Upper lobe of left lung (tissue), 6 donors: Measurements from ENCODE around the gene GAP43. TPM values are rescaled to one million over a fixed set of nuclear protein-coding genes. Genes with fewer than 3 reads are reported as not detected.

Experiments
- ATAC-seq, 2 donors: fragments of 200-7000 bp; cut with Tn5 transposase; one replicate each; pipeline ENCODE4 v1.9.1; 2022; ENCODE audit warnings: mild to moderate bottlenecking in 2 of 2, moderate library complexity in 2 of 2; ENCODE audit not compliant: low FRiP score in 2 of 2
- DNase-seq, 2 donors: peaks; one replicate each; pipeline ENCODE4 v3.0.0-alpha.2; 2019 to 2020
- H3K27ac ChIP-seq, 4 donors: fragments of 200-600 bp; sonication (generic); one replicate each; pipeline ENCODE4 v1.5.1; 2016 to 2019
- H3K27me3 ChIP-seq, 4 donors: fragments of 200-600 bp; sonication (generic); one replicate each; pipeline ENCODE4 v1.5.1; 2017 to 2019
- H3K36me3 ChIP-seq, 4 donors: fragments of 200-600 bp; sonication (generic); one replicate each; pipeline ENCODE4 v1.5.1; 2016 to 2019
- H3K4me1 ChIP-seq, 4 donors: fragments of 200-600 bp; sonication (generic); one replicate each; pipeline ENCODE4 v1.5.1; 2018 to 2019
- H3K4me3 ChIP-seq, 4 donors: fragments of 200-600 bp; sonication (generic); one replicate each; pipeline ENCODE4 v1.5.1; 2017 to 2019; ENCODE audit warnings: mild to moderate bottlenecking in 2 of 4, moderate library complexity in 1 of 4
- H3K9me3 ChIP-seq, 4 donors: fragments of 200-600 bp; sonication (generic); one replicate each; pipeline ENCODE4 v1.5.1; 2018 to 2019
- CTCF ChIP-seq, 6 experiments: fragments of 450-650 bp in 4 of 6; fragments of 200-600 bp in 2 of 6; sonication (generic) in 2 of 6; IDR thresholded peaks; one replicate each; pipeline ENCODE4 v1.5.1; 2016 to 2019; ENCODE audit warnings: antibody characterized with exemption in 6 of 6
- EP300 ChIP-seq, 4 donors: sonication (generic); formaldehyde crosslinking; IDR thresholded peaks; one replicate each; pipeline ENCODE4 v1.5.1; 2017; ENCODE audit warnings: antibody characterized with exemption in 4 of 4, control low read depth in 2 of 4
- POLR2A ChIP-seq, 4 donors: fragments of 450-650 bp; IDR thresholded peaks; one replicate each; pipeline ENCODE4 v1.5.1; 2016 to 2017; ENCODE audit warnings: antibody characterized with exemption in 4 of 4, mild to moderate bottlenecking in 2 of 4
- POLR2AphosphoS5 ChIP-seq, 2 donors: sonication (generic); formaldehyde crosslinking; IDR thresholded peaks; one replicate each; pipeline ENCODE4 v1.5.1; 2017; ENCODE audit warnings: antibody characterized with exemption in 2 of 2
- WGBS, 2 donors: methylation state at CpG; one replicate each; pipeline ENCODE4 v1.1.5; 2017 to 2018; 5-methylcytosine and 5-hydroxymethylcytosine counted together
- total RNA-seq, 6 donors: library from RNA; depleted of rRNA in 4 of 6; stranded (reverse); fragments of >200 nt in 4 of 6; gene quantifications; one replicate each; pipeline versions ENCODE4 v1.1.0 to v1.2.1, GENCODE V29; 2016 to 2021
- donor health status: DM: no; HTN: no; CAD: no; lungs with moderate emphysema.
- donor health status: DM: no; HTN: yes; CAD: no; lungs with severe emphysema.

GAP43 gene
- total RNA-seq, 6 donors from 2014 or later, result 0.13 TPM; not detected in 5

GRCh38 chr3:115683773-115684172 lies 60.5 kb downstream of the GAP43 start:
- H3K9me3 ChIP-seq, result no peaks in the 10 kb centered on the region
- ATAC-seq, result no peak
- no peaks in the 10 kb centered on the region for H3K36me3 ChIP-seq
- no peaks in the 10 kb centered on the region for H3K27me3 ChIP-seq
- no peaks in the 10 kb centered on the region for H3K4me1 ChIP-seq
- no peak overlapping the region for H3K4me3 ChIP-seq
- TF ChIP-seq POLR2A (IDR thresholded peaks at IDR 0.05) (no peak), CTCF (IDR thresholded peaks at IDR 0.05) (no peak), EP300 (IDR thresholded peaks at IDR 0.05) (no peak), POLR2AphosphoS5 (IDR thresholded peaks at IDR 0.05) (no peak)
- no peak for DNase-seq
- no peak overlapping the region for H3K27ac ChIP-seq
- 84 to 89% methylated on average over 3 of the region's 3 CpGs for WGBS, 2 donors

DNA sequence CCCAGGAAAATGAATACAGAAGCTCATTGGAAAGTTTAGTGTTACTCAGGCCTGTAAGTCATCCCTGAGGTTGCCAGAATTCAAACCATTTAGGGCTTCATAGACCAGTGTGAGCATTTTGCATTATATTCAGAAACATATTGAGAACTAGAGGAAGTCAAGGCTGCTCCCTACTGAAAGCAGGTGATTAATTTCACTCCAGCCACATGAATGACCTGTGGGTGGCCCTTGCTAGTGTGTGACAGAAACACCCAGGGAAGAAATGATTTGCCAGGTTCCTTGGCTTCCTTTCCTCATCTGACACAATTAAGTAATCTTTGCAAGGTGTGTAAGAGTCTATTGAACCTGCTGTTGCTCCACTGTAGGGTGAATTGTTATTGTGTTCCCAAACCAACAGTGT lies 61.8 kb downstream of the GAP43 start:
- Histone ChIP-seq H3K27me3 (no peaks in the 10 kb centered on the region), H3K9me3 (no peaks in the 10 kb centered on the region), H3K36me3 (no peaks in the 10 kb centered on the region), H3K4me3 (no peak overlapping the region), H3K4me1 (no peaks in the 10 kb centered on the region), H3K27ac (no peak overlapping the region)
- no peak for ATAC-seq
- TF ChIP-seq CTCF (IDR thresholded peaks at IDR 0.05), result no peak
- no peak for TF ChIP-seq POLR2AphosphoS5 (IDR thresholded peaks at IDR 0.05)
- no peak for TF ChIP-seq POLR2A (IDR thresholded peaks at IDR 0.05)
- TF ChIP-seq EP300 (IDR thresholded peaks at IDR 0.05), result no peak
- no peak for DNase-seq

DNA sequence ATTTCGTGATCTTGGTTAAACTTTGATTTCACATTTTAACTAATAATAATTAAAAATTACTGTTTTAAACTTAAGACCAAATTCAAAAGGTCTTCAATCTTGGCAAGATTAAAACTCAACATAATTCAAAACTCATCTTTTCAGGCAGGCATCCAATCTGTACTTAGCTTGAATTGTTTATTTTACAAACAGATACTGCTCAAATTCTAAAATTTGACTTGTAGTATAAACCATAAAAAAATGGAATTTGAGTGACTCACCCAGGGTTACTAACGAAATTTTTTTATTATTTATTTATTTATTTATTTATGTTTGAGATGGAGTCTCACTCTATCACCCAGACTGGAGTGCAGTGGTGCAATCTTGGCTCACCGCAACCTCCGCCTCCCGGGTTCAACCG lies 64.4 kb downstream of the GAP43 start:
- 92 to 94% methylated on average over 6 of the region's 6 CpGs for WGBS, 2 donors
- Histone ChIP-seq H3K9me3 (no peaks in the 10 kb centered on the region), H3K27me3 (no peaks in the 10 kb centered on the region), H3K27ac (no peak overlapping the region), H3K4me3 (no peak overlapping the region), H3K36me3 (no peaks in the 10 kb centered on the region), H3K4me1 (peaks cover 0 to 3% (median 0%) of the 10 kb centered on the region in 4 donors)
- DNase-seq, result no peak
- ATAC-seq, result no peak
- no peak for TF ChIP-seq POLR2A (IDR thresholded peaks at IDR 0.05)
- no peak for TF ChIP-seq POLR2AphosphoS5 (IDR thresholded peaks at IDR 0.05)
- TF ChIP-seq CTCF (IDR thresholded peaks at IDR 0.05), result no peak
- no peak for TF ChIP-seq EP300 (IDR thresholded peaks at IDR 0.05)

DNA sequence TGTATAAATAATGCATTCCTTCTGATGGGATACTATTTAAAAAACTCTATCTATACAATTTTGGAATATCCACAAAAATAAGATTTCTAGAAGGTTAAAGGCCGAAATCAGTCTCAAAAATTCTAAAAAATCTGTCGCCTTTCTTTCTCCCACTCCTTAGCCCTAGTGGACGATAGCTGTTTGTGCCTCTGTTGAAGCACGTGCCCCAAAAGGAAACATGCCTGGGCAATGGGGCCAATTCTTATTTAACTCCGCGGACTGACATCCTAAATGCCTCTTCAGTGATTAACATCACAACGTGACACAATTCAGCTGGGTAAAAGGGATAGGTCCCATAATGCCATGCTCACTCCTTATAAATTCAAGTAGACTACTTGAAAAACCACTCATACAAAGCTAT lies 65.1 kb downstream of the GAP43 start:
- Histone ChIP-seq H3K36me3 (no peaks in the 10 kb centered on the region), H3K27ac (no peak overlapping the region), H3K27me3 (no peaks in the 10 kb centered on the region), H3K4me1 (peaks cover 0 to 7% (median 0%) of the 10 kb centered on the region in 4 donors), H3K4me3 (no peak overlapping the region), H3K9me3 (no peaks in the 10 kb centered on the region)
- no peak for ATAC-seq
- WGBS, 2 donors, result 77 to 80% methylated on average over 7 of the region's 7 CpGs
- no peak for DNase-seq
- TF ChIP-seq POLR2A (IDR thresholded peaks at IDR 0.05), result no peak
- TF ChIP-seq CTCF (IDR thresholded peaks at IDR 0.05), result no peak
- no peak for TF ChIP-seq POLR2AphosphoS5 (IDR thresholded peaks at IDR 0.05)
- no peak for TF ChIP-seq EP300 (IDR thresholded peaks at IDR 0.05)

GRCh38 chr3:115689928-115690327 lies 66.6 kb downstream of the GAP43 start:
- DNase-seq (no peak), ATAC-seq (no peak)
- Histone ChIP-seq H3K27me3 (no peaks in the 10 kb centered on the region), H3K9me3 (no peaks in the 10 kb centered on the region), H3K4me1 (peaks cover 0 to 7% (median 0%) of the 10 kb centered on the region in 4 donors), H3K27ac (no peak overlapping the region), H3K4me3 (no peak overlapping the region), H3K36me3 (no peaks in the 10 kb centered on the region)
- 92 to 94% methylated on average over 5 of the region's 5 CpGs for WGBS, 2 donors
- TF ChIP-seq POLR2AphosphoS5 (IDR thresholded peaks at IDR 0.05) (no peak), CTCF (IDR thresholded peaks at IDR 0.05) (no peak), EP300 (IDR thresholded peaks at IDR 0.05) (no peak), POLR2A (IDR thresholded peaks at IDR 0.05) (no peak)
